Activated T-helper 1 cell treated with anti-CD3 and anti-CD28 coated beads, Interleukin-12 subunit alpha, Interleukin-12 subunit beta, Interleukin-2, Interleukin-4 antibody, amounts not matched to agents 30 ng/mL and 10 ng/mL and 1 ng/mL, durations not matched to agents 14 hours and 24 hours and 36 hours (primary cell): ENCODE data around the gene JARID2. TPM values are rescaled to one million over a fixed set of nuclear protein-coding genes. Genes with fewer than 3 reads are reported as not detected.

Source experiments
- DNase-seq: peaks from one replicate; pipeline ENCODE4 v3.0.0; 2021; ENCODE audit warnings: low spot score
- H3K27ac Mint-ChIP-seq: one replicate; pipeline ENCODE4 v1.8.0; 2021; ENCODE audit warnings: mild to moderate bottlenecking, mixed read lengths
- H3K27me3 Mint-ChIP-seq: one replicate; pipeline ENCODE4 v1.8.0; 2022; ENCODE audit warnings: mild to moderate bottlenecking, moderate library complexity, mixed read lengths; ENCODE audit not compliant: insufficient read depth
- H3K36me3 Mint-ChIP-seq: one replicate; pipeline ENCODE4 v1.8.0; 2021; ENCODE audit warnings: low read depth, mixed read lengths
- H3K4me1 Mint-ChIP-seq: one replicate; pipeline ENCODE4 v1.8.0; 2021; ENCODE audit warnings: low read depth, mixed read lengths
- H3K4me3 Mint-ChIP-seq: one replicate; pipeline ENCODE4 v1.8.0; 2021; ENCODE audit warnings: mild to moderate bottlenecking, moderate library complexity, mixed read lengths
- H3K9me3 Mint-ChIP-seq: one replicate; pipeline ENCODE4 v1.8.0; 2021; ENCODE audit warnings: mixed read lengths
- intact Hi-C: fragments of 100-400 bp; cut with micrococcal nuclease; formaldehyde crosslinking; loops from one replicate; pipeline ENCODE4 v1.15.1; 2024
- total RNA-seq: library from RNA; stranded (reverse); gene quantifications from 2 replicates; pipeline ENCODE4 v1.2.3, GENCODE V29; 2022

JARID2 gene
- total RNA-seq, 1 donor from 2014 or later = 60.5 TPM

DNA sequence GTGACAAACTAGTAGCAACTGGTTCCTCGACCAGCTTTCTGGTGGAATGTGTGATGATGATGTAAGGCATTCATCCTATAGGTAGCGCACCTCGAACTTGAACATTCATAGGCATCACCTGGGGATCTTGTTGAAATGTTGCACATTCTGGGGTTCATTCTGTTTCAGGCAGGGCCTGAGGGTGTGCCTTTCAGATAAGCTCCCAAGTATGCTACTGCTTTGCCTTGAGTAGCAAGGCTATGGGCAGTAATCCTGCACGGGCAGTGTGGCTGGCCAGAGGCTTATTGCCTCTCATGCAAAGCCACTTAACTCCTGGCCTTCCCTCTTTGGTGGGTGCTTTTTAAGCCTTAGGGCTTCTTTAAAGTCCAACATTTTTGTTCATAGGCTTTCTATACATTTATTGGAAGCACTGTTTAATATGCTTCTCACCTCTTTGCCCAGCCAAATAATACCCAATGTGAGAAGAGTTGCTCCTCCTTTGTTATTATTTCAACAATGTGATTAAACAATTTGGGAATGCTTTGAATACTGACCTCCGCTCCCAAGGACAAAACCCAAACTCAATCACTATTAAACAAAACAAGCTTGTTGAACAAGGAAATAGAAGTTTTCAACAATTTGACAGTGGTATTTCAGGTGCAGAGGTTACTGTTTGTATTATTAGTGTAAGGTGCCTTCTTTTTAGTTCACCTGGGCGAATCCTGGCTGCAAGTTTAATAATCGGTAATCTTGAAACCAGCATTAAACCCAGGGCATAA is 57.5 kb downstream of the JARID2 start:
- H3K36me3 Mint-ChIP-seq = peaks cover 27% of the 10 kb centered on the region
- no peak overlapping the region for H3K4me3 Mint-ChIP-seq
- intact Hi-C loops = no loop called here
- peak overlapping the region; percentile 15 for H3K27ac Mint-ChIP-seq
- H3K4me1 Mint-ChIP-seq = peaks cover 82% of the 10 kb centered on the region
- H3K27me3 Mint-ChIP-seq = no peaks in the 10 kb centered on the region
- DNase-seq = no peak
- no peaks in the 10 kb centered on the region for H3K9me3 Mint-ChIP-seq

DNA sequence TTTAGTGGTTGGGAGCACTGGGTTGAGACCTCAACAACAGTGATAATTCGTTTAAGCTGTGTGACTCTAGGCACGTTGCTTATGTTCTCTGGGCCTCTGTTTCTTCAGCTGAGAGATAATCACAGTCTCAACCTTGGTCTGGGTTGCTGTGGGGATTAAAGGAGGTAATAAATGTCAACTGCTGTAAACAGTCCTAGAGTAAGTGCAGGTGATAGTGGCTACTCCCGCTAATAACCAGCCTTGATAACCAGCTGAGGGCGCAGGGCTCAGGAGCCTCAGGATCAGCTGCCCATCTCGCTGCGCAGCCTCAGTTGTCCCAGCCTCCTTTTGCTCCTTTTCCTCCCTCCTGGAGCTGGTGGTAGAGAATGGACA is 58.0 kb downstream of the JARID2 start:
- Mint-ChIP-seq H3K27me3 (no peaks in the 10 kb centered on the region), H3K4me3 (no peak overlapping the region), H3K9me3 (no peaks in the 10 kb centered on the region), H3K36me3 (peaks cover 28% of the 10 kb centered on the region), H3K4me1 (peaks cover 82% of the 10 kb centered on the region), H3K27ac (no peak overlapping the region)
- intact Hi-C loops = loop anchor here (2.0 kb wide), 1 partner anchor 59 kb away; no protein-coding TSS in a partner anchor
- DNase-seq = no peak

DNA sequence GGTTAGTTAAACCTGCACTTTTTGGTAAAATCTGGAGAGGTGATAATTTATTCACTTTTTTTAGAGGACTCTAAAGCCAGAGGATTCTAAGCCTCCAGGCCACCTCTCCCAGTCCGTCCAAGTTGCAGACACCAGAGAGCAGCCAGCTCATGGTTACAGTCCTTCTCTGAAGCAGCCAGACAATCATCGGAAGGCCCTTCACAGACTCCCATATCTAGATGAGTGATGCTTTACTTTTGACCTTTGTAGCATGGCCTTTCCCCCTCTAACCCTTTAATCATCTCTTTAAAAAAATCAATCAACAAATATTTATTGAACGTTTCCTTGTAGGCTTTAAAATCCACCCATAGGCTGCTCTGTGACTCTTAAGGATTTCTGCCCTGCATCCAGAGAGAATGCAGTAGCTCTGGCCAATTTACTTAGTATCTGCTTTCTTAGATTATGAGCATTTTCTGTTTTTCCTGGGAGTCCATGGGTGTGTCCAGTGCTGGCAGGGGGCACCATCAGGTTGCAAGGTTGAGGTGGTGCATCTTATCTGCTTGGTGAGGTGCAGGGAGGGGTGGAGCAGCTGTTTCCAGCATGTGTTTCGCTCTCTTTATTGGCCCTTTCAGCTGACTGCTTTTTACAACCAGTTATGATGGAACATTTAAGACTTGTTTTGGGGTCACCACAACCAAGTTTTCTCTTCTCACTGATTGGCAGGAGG is 58.6 kb downstream of the JARID2 start:
- peak overlapping the region; percentile 86 for H3K27ac Mint-ChIP-seq
- H3K27me3 Mint-ChIP-seq = no peaks in the 10 kb centered on the region
- H3K9me3 Mint-ChIP-seq = no peaks in the 10 kb centered on the region
- H3K4me1 Mint-ChIP-seq = peaks cover 82% of the 10 kb centered on the region
- peak overlapping the region; percentile 60 for H3K4me3 Mint-ChIP-seq
- intact Hi-C loops = loop anchor here (1.0 to 2.0 kb wide), 2 partner anchors 9 to 58 kb away; no protein-coding TSS in a partner anchor
- DNase-seq = no peak
- H3K36me3 Mint-ChIP-seq = peaks cover 26% of the 10 kb centered on the region

DNA sequence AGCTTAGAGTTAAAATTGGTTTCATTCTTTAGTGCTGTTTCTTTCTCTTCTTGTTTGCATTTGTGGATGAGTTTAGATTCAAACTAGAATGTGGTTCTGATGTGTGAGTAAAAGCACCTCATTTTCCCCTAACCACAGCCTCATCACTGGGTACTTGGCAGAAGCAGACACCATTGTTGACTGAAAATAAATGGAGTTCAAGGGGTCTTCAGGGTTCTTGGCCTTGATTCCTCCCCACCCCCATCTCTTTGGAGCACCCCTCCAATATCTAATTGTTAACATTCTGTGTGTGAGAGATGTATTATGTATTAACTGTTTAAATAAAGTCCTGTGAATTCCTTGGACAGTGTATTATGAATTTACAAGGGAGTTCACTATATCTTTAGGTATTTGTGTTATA is 59.6 kb downstream of the JARID2 start:
- H3K4me3 Mint-ChIP-seq = peak overlapping the region; percentile 49

DNA sequence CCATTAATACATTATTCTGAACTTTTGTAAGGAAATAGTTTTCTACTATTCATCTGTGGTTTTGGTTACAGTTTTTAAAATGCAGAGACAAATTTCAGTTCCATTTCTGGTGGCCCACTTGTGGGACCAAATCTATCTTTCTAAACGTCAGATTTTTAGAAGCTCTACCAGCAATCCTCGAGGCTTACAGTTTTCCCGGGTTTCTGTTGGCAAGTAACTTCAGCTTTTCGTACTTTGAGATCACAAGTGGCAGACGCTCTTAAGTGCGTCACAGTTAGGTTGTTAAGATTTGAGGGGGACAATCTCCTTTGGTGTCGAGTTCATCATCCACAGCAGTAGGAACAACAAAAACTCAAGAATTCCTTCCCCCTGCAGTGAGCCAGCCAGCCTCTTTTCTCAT is 60.0 kb downstream of the JARID2 start:
- peak overlapping the region; percentile 49 for H3K4me3 Mint-ChIP-seq
- H3K4me1 Mint-ChIP-seq = peaks cover 81% of the 10 kb centered on the region
- no peak for DNase-seq

More for the DNA sequence above, 59.6 kb downstream of the JARID2 start:
- Mint-ChIP-seq H3K9me3 (no peaks in the 10 kb centered on the region), H3K27ac (peak overlapping the region; percentile 86), H3K27me3 (no peaks in the 10 kb centered on the region), H3K4me1 (peaks cover 82% of the 10 kb centered on the region), H3K36me3 (peaks cover 28% of the 10 kb centered on the region)
- DNase-seq = no peak
- intact Hi-C loops = loop anchor here (1.0 to 2.0 kb wide), 2 partner anchors 8 to 57 kb away; no protein-coding TSS in a partner anchor

DNA sequence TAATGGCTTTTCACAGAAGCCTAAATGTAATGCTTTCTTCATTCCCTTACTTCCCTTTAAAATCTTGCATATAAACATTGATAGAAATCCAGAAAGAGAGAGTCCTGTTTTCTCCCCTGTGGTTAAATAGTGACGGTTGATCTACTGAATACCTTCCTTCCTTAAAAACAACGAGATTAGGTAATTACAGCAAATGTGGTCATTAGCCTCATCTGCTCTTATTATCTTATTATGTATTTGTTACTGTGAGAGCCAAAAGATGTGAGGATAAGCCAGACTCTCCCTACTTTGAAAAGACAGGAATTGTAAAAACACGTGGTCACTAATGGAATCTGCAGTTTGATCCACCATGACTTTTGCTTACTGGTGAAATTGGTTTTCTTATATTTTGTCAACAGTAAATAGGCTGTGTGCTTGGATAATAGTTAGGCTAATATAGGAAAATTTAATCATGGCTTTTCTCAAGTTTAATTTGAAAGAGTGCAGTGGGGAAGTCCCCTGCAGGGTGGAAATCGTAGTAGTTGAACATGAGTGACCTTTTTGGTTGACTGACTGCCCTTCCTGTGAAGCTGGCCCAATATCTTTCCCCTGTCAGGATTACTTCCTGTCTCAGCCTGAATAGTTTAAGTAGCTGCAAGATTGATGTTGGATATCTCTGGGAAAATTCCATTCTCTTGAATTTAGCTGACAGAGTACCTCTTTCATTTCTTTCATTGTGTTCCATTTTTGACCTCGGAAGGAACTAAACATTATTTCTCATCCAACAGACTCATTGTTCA is 62.8 kb downstream of the JARID2 start:
- H3K27ac Mint-ChIP-seq = peak overlapping the region; percentile 84
- peak overlapping the region; percentile 59 for H3K4me3 Mint-ChIP-seq
- no peaks in the 10 kb centered on the region for H3K9me3 Mint-ChIP-seq
- H3K27me3 Mint-ChIP-seq = no peaks in the 10 kb centered on the region
- H3K4me1 Mint-ChIP-seq = peaks cover 85% of the 10 kb centered on the region
- intact Hi-C loops = no loop called here
- H3K36me3 Mint-ChIP-seq = peaks cover 23% of the 10 kb centered on the region
- no peak for DNase-seq

More for the DNA sequence above, 60.0 kb downstream of the JARID2 start:
- Mint-ChIP-seq H3K36me3 (peaks cover 28% of the 10 kb centered on the region), H3K27me3 (no peaks in the 10 kb centered on the region), H3K9me3 (no peaks in the 10 kb centered on the region), H3K27ac (peak overlapping the region; percentile 86)
- intact Hi-C loops = loop anchor here (1.0 to 2.0 kb wide), 2 partner anchors 7 to 57 kb away; no protein-coding TSS in a partner anchor

DNA sequence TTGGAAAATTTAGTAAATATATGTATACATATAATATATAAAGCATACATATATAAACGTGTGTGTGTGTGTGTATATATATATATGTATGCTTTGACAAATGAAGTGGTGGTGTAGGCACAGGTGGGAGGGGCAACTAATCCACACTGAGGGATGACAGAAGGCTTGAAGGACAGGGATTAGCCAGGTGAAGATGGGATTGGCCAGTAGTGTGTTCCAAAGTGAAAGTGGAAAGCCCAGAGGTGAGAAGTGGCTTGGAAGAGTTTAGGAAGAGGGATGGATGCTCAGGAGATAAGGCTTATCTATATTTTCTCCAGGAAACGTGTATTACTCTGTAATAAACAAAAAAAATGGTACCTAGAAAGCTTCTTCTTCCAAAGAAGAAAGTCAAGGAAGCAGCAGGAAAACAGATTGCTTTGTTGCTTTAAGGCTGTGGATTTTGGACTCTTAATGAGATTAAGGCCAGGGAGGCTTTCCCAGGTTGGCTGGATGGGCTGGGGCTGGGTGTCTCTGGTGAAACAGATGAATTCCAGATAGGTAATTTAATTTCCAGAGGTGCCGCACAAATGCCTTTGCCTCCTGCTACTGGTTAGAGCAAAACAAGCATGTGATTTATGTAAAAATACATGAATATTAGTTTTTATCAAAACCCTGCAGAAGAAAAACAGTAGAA is 63.9 kb downstream of the JARID2 start:
- no peaks in the 10 kb centered on the region for H3K9me3 Mint-ChIP-seq
- H3K27me3 Mint-ChIP-seq = no peaks in the 10 kb centered on the region
- DNase-seq = no peak
- peak overlapping the region; percentile 45 for H3K27ac Mint-ChIP-seq
- intact Hi-C loops = no loop called here
- peaks cover 26% of the 10 kb centered on the region for H3K36me3 Mint-ChIP-seq
- H3K4me3 Mint-ChIP-seq = no peak overlapping the region
- peaks cover 88% of the 10 kb centered on the region for H3K4me1 Mint-ChIP-seq

DNA sequence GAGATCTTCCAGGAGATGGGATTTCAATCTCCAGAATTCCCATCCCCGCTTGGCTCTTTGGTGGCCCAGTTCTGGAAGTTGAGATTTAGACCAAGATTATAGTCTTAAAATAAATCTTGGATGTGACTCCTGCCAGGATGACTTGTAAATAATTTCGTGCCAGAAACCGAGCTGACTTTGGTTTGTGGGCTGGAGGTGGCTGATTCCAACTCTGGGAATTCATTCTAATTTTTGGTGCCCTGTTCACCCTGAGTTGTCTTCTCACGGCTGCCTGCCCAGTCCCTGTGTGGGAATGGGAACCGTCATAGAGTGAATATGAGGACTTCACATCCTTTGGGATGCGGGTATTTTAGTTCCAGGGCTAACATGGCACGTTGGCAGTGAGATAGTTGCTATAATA is 64.8 kb downstream of the JARID2 start:
- H3K27me3 Mint-ChIP-seq = no peaks in the 10 kb centered on the region
- no peak overlapping the region for H3K4me3 Mint-ChIP-seq
- H3K27ac Mint-ChIP-seq = no peak overlapping the region
- H3K4me1 Mint-ChIP-seq = peaks cover 86% of the 10 kb centered on the region
- H3K36me3 Mint-ChIP-seq = peaks cover 23% of the 10 kb centered on the region
- no peak for DNase-seq
- intact Hi-C loops = no loop called here
- no peaks in the 10 kb centered on the region for H3K9me3 Mint-ChIP-seq

DNA sequence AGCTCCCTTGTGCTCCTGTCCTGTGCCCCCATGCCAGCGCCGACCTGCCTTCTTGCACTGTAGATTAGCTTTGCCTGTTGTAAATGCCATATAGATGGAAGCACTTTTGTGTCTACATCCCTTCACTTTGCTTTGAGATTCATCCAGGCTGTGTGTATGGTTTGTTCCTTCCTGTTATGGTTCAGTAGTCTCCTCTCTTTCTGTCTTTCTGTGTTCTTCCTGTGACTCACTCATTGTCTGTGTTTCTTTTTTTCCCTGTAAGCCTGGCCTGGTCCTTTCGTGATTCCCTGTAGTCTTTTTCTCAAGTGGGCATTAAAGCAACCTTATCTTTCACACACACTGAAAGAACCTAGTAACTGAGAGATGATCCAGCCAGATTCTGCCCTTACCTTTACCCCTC is 66.6 kb downstream of the JARID2 start:
- Mint-ChIP-seq H3K4me1 (peaks cover 93% of the 10 kb centered on the region), H3K27me3 (no peaks in the 10 kb centered on the region), H3K36me3 (peaks cover 28% of the 10 kb centered on the region), H3K9me3 (no peaks in the 10 kb centered on the region), H3K27ac (peak overlapping the region; percentile 75), H3K4me3 (peak overlapping the region; percentile 43)
- intact Hi-C loops = loop anchor here (2.0 kb wide), 1 partner anchor 14 kb away; no protein-coding TSS in a partner anchor
- no peak for DNase-seq

DNA sequence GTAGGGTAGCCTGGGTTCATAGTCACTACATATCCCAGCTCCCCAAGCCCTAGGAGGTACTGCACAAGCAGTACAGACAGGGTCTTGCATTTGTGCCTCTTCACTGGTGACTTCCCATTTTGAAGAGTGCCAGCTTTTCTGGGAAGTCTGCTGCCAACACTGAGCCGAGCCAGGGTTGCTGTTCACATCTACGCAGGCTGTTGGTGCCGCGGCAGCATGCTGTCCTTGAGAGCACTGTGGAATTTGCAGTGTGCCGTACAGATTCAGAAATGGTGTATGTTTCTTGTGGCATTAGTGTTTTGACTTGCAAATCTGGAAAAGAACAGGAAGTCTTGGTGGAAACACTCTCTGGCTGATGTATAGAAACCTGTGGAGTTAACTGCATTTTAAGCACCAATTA is 67.5 kb downstream of the JARID2 start:
- H3K27ac Mint-ChIP-seq = peak overlapping the region; percentile 46
- no peaks in the 10 kb centered on the region for H3K9me3 Mint-ChIP-seq
- no peak for DNase-seq
- peaks cover 93% of the 10 kb centered on the region for H3K4me1 Mint-ChIP-seq
- H3K36me3 Mint-ChIP-seq = peaks cover 29% of the 10 kb centered on the region
- intact Hi-C loops = loop anchor here (1.0 to 2.0 kb wide), 2 partner anchors 8 to 13 kb away; no protein-coding TSS in a partner anchor
- H3K27me3 Mint-ChIP-seq = no peaks in the 10 kb centered on the region
- H3K4me3 Mint-ChIP-seq = no peak overlapping the region

DNA sequence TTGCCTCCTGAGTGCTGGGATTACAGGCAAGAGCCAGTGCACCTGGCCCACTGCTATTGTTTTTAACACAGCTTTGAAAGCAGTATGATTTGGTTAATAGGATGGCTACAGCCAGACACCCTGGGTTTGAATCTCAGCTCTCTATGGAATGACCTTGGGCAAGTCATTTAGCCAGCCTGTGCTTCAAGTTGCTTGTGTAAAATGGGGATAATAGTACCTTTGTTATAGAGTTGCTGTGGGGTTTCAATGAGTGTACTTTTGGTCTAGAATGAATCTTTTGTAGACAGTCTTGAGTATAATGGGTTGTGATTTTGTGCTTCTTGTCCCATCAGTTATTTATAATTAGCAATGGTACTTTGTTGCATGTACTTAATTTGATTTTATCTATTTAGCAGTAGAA is 70.9 kb downstream of the JARID2 start:
- Mint-ChIP-seq H3K36me3 (peaks cover 38% of the 10 kb centered on the region), H3K4me1 (peaks cover 91% of the 10 kb centered on the region), H3K27me3 (no peaks in the 10 kb centered on the region), H3K4me3 (peak overlapping the region; percentile 43), H3K9me3 (no peaks in the 10 kb centered on the region), H3K27ac (peak overlapping the region; percentile 66)
- DNase-seq = no peak
- intact Hi-C loops = loop anchor here (1.0 to 5.0 kb wide), 3 partner anchors 11 to 439 kb away; partner anchors contain the start of gene JARID2

DNA sequence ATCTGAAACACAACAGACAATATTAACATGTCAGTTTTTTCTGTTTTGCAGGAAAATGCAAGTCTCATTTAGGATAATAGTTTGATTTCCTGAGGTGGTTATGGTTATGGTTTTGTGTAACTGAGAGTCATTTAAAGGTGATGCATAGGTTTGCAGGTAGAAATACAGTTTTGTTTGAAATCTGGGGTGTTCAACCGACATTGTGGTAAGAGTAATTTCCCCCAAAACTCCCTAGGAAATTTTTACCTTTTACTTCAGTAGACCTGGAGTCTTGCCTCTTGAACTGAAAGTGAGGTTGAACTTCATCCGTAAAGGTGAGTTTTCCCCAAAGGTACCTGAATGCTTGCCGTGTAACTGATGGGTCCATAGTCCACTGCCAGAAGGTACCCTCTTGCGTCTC is 71.4 kb downstream of the JARID2 start:
- peaks cover 94% of the 10 kb centered on the region for H3K4me1 Mint-ChIP-seq
- no peak for DNase-seq
- H3K4me3 Mint-ChIP-seq = peak overlapping the region; percentile 43
- no peaks in the 10 kb centered on the region for H3K27me3 Mint-ChIP-seq
- no peaks in the 10 kb centered on the region for H3K9me3 Mint-ChIP-seq
- peak overlapping the region; percentile 85 for H3K27ac Mint-ChIP-seq
- H3K36me3 Mint-ChIP-seq = peaks cover 38% of the 10 kb centered on the region
- intact Hi-C loops = loop anchor here (1.0 to 5.0 kb wide), 3 partner anchors 10 to 440 kb away; partner anchors contain the start of gene JARID2
